Lung (tissue), 12 donors: ENCODE results near the gene SETBP1. TPM values are rescaled to one million over a fixed set of nuclear protein-coding genes. Genes with fewer than 3 reads are reported as not detected.

Experiments
- ATAC-seq: fragments of 200-7000 bp; cut with Tn5 transposase; one replicate; pipeline ENCODE4 v1.9.1; 2020; ENCODE audit warnings: moderate number of reproducible peaks; ENCODE audit not compliant: insufficient read depth, low FRiP score
- DNase-seq, 3 donors: peaks; one replicate each; pipeline ENCODE4 v3.0.0-alpha.2; 2013 to 2017
- H3K27ac ChIP-seq, 2 donors: one replicate each; pipeline ENCODE4 v1.5.1; 2013; ENCODE audit warnings: mild to moderate bottlenecking in 2 of 2, moderate library complexity in 2 of 2, control low read depth in 1 of 2, inconsistent platforms in 1 of 2, low read depth in 1 of 2, low read length in 1 of 2
- H3K27me3 ChIP-seq, 3 donors: one replicate each; pipeline ENCODE4 v1.5.1; 2013; ENCODE audit warnings: low read length in 2 of 3; ENCODE audit not compliant: control insufficient read depth in 3 of 3, insufficient read depth in 3 of 3
- H3K36me3 ChIP-seq, 4 donors: one replicate each; pipeline ENCODE4 v1.5.1; 2013; ENCODE audit warnings: low read length in 4 of 4, mild to moderate bottlenecking in 1 of 4, moderate library complexity in 1 of 4; ENCODE audit not compliant: control insufficient read depth in 4 of 4, insufficient read depth in 4 of 4
- H3K4me1 ChIP-seq, 5 donors: one replicate each; pipeline ENCODE4 v1.5.1; 2013; ENCODE audit warnings: low read length in 5 of 5, mild to moderate bottlenecking in 2 of 5, moderate library complexity in 1 of 5; ENCODE audit not compliant: control insufficient read depth in 5 of 5, insufficient read depth in 5 of 5
- H3K4me3 ChIP-seq: one replicate; pipeline ENCODE4 v1.5.1; 2013; ENCODE audit warnings: mild to moderate bottlenecking, control low read depth, moderate library complexity
- H3K9ac ChIP-seq, 2 donors: one replicate each; pipeline ENCODE4 v1.5.1; 2013; ENCODE audit warnings: low read length in 2 of 2, control low read depth in 1 of 2; ENCODE audit not compliant: insufficient read depth in 1 of 2
- H3K9me3 ChIP-seq, 4 donors: one replicate each; pipeline ENCODE4 v1.5.1; 2013; ENCODE audit warnings: low read length in 3 of 4, mild to moderate bottlenecking in 1 of 4, moderate library complexity in 1 of 4; ENCODE audit not compliant: control insufficient read depth in 4 of 4, insufficient read depth in 3 of 4
- CTCF ChIP-seq: IDR thresholded peaks from 2 replicates; pipeline ENCODE4 v1.5.1; 2012; ENCODE audit warnings: mild to moderate bottlenecking; ENCODE audit errors: control extremely low read depth, extremely low read depth
- WGBS, 2 donors: extraction: QIAGEN DNeasy Blood & Tissue Kit; methylation state at CpG; one replicate each; pipeline ENCODE4 v1.1.7; 2013; 5-methylcytosine and 5-hydroxymethylcytosine counted together
- polyA plus RNA-seq, 2 donors: library from polyadenylated mRNA; stranded (reverse); fragments of 200-250 nt; gene quantifications; one replicate each; pipeline ENCODE4 v1.2.1, GENCODE V29; 2013
- total RNA-seq, 2 donors: library from RNA; depleted of rRNA in 1 of 2; stranded (reverse); fragments of >200 nt in 1 of 2; gene quantifications; one replicate each; pipeline ENCODE4 v1.2.1, GENCODE V29; 2014 to 2021
- donor health status: control.
- donor health status: control.
- donor health status: Bipolar disorder and iron deficiency.
- donor health status: healthy.
- donor health status: DM: yes; HTN: yes; CAD: no.

Gene SETBP1
- total and polyA plus RNA-seq, 4 donors = 1.6 to 43.8 (median 16.6) TPM

- Histone ChIP-seq H3K27me3 (no peaks in the 10 kb centered on the region), H3K9me3 (no peaks in the 10 kb centered on the region), H3K4me3 (no peak overlapping the region), H3K36me3 (peaks cover 0 to 4% (median 0%) of the 10 kb centered on the region in 4 donors), H3K9ac (no peak overlapping the region), H3K4me1 (peaks cover 4 to 21% (median 16%) of the 10 kb centered on the region in 5 donors), H3K27ac (no peak overlapping the region)
- TF ChIP-seq CTCF = no peak
- DNase-seq = no peak
- no peak for ATAC-seq
- WGBS, 2 donors = 49 to 67% methylated on average over 2 of the region's 2 CpGs
Observed at GRCh38 chr18:44824884-44825283, 144.2 kb downstream of the SETBP1 start.

GRCh38 chr18:44826418-44827259 lies 146.0 kb downstream of the SETBP1 start:
- DNase-seq (peak; percentile 89 to 98 (median 97)), ATAC-seq (peak; percentile 13)
- Histone ChIP-seq H3K36me3 (no peaks in the 10 kb centered on the region), H3K9me3 (no peaks in the 10 kb centered on the region), H3K4me1 (peaks cover 4 to 39% (median 17%) of the 10 kb centered on the region in 5 donors), H3K27me3 (no peaks in the 10 kb centered on the region), H3K4me3 (no peak overlapping the region), H3K9ac (peak overlapping the region in 1 of 2 donors; percentile 11), H3K27ac (peak overlapping the region; percentile 26 to 47)
- 21 to 22% methylated on average over 5 of the region's 5 CpGs for WGBS, 2 donors
- no peak for TF ChIP-seq CTCF

- Histone ChIP-seq H3K36me3 (no peaks in the 10 kb centered on the region), H3K9ac (no peak overlapping the region), H3K4me1 (peaks cover 6 to 42% (median 17%) of the 10 kb centered on the region in 5 donors), H3K27ac (no peak overlapping the region), H3K9me3 (no peaks in the 10 kb centered on the region), H3K27me3 (no peaks in the 10 kb centered on the region), H3K4me3 (no peak overlapping the region)
- 83 to 84% methylated on average over 3 of the region's 3 CpGs for WGBS, 2 donors
- ATAC-seq (no peak), DNase-seq (peak in 1 of 3 donors; percentile 44)
- TF ChIP-seq CTCF = no peak
Observed at GRCh38 chr18:44828080-44828479, 147.4 kb downstream of the SETBP1 start.
